Spleen (tissue), 11 donors: ENCODE results near the gene PHACTR1. TPM values are rescaled to one million over a fixed set of nuclear protein-coding genes. Genes with fewer than 3 reads are reported as not detected.
"Not testable (repeated sequence)": the region's sequence is repeated elsewhere in the genome, so short reads cannot be mapped to it uniquely, and the experiment has no call there.

Experiments used
- DNase-seq: peaks from one replicate; pipeline ENCODE4 v3.0.0-alpha.2; 2020
- H3K27ac ChIP-seq, 8 donors: fragments of 200-600 bp; sonication (generic) in 7 of 8; 1 replicate in 4 of 8; 2 replicates in 4 of 8; pipeline versions ENCODE4 v1.5.0 to v1.8.0; 2016 to 2021; ENCODE audit warnings: inconsistent platforms in 4 of 8, mild to moderate bottlenecking in 4 of 8, moderate library complexity in 1 of 8
- H3K27me3 ChIP-seq, 7 donors: fragments of 200-600 bp; sonication (generic) in 6 of 7; replicated peaks in 1 of 7; 1 replicate in 4 of 7; 2 replicates in 3 of 7; pipeline versions ENCODE4 v1.5.0 to v1.8.0; 2016 to 2021; ENCODE audit warnings: inconsistent platforms in 3 of 7, mild to moderate bottlenecking in 1 of 7
- H3K36me3 ChIP-seq, 6 donors: fragments of 200-600 bp; sonication (generic) in 5 of 6; 1 replicate in 4 of 6; 2 replicates in 2 of 6; pipeline versions ENCODE4 v1.5.0 to v1.8.0; 2016 to 2021; ENCODE audit warnings: inconsistent platforms in 2 of 6
- H3K4me1 ChIP-seq, 6 donors: fragments of 200-600 bp; sonication (generic) in 5 of 6; 1 replicate in 3 of 6; 2 replicates in 3 of 6; pipeline versions ENCODE4 v1.5.0 to v1.8.0; 2016 to 2021; ENCODE audit warnings: inconsistent platforms in 3 of 6
- H3K4me3 ChIP-seq, 8 donors: fragments of 200-600 bp; sonication (generic) in 7 of 8; 1 replicate in 4 of 8; 2 replicates in 4 of 8; pipeline versions ENCODE4 v1.5.0 to v1.8.0; 2016 to 2021; ENCODE audit warnings: inconsistent platforms in 4 of 8, mild to moderate bottlenecking in 4 of 8, moderate library complexity in 2 of 8
- H3K9me3 ChIP-seq, 8 donors: fragments of 200-600 bp; sonication (generic) in 7 of 8; 1 replicate in 4 of 8; 2 replicates in 4 of 8; pipeline versions ENCODE4 v1.5.0 to v1.8.0; 2016 to 2021; ENCODE audit warnings: inconsistent platforms in 4 of 8
- POLR2A ChIP-seq, 3 donors: fragments of 450-650 bp; IDR thresholded peaks; one replicate each; pipeline ENCODE4 v1.5.1; 2017; ENCODE audit warnings: antibody characterized with exemption in 3 of 3, mild to moderate bottlenecking in 1 of 3
- POLR2AphosphoS5 ChIP-seq, 3 donors: sonication (generic); formaldehyde crosslinking; IDR thresholded peaks; one replicate each; pipeline ENCODE4 v1.5.1; 2017; ENCODE audit warnings: antibody characterized with exemption in 3 of 3
- WGBS, 5 donors: extraction: QIAGEN DNeasy Blood & Tissue Kit in 3 of 5; methylation state at CpG; one replicate each; pipeline versions ENCODE4 v1.1.5 to v1.1.7; 2013 to 2018; 5-methylcytosine and 5-hydroxymethylcytosine counted together
- intact Hi-C: fragments of 100-400 bp; cut with DNase I; formaldehyde crosslinking; loops from one replicate; pipeline ENCODE4 v1.15.0; 2023; ENCODE audit warnings: low total_unique reads
- polyA plus RNA-seq, 3 donors: library from polyadenylated mRNA; stranded (reverse); fragments of 200-250 nt; gene quantifications; one replicate each; pipeline ENCODE4 v1.2.1, GENCODE V29; 2013
- total RNA-seq, 7 donors: library from RNA; depleted of rRNA in 3 of 7; stranded (reverse); fragments of >200 nt in 3 of 7; fragmentation: NEBNext Ultra II Directional in 4 of 7; extraction: Animal tissue kit (Norgen Biotek cat#: 25700) in 4 of 7; gene quantifications; one replicate each; pipeline versions ENCODE4 v1.1.0 to v1.2.1, GENCODE V29; 2016 to 2021
- TF ChIP-seq, protein P1 (sequence below), 11 experiments: fragments of 200-600 bp in 7 of 11; fragments of 450-650 bp in 4 of 11; sonication (generic) in 4 of 11; IDR thresholded peaks in 8 of 11; conservative IDR thresholded peaks in 3 of 11; 1 replicate in 7 of 11; 2 replicates in 4 of 11; pipeline versions ENCODE4 v1.4.0 to v1.8.0; 2016 to 2021; ENCODE audit warnings: antibody characterized with exemption in 11 of 11, inconsistent platforms in 4 of 11, mild to moderate bottlenecking in 1 of 11
- donor health status: healthy with polysubstance abuse.
- donor health status: DM: no; HTN: no; CAD: no; lungs with moderate emphysema.
- donor health status: DM: no; HTN: no; CAD: no.
- donor health status: Bipolar disorder and iron deficiency.
- donor health status: healthy.
- donor health status: DM: no; HTN: no; CAD: no.
- donor health status: DM: yes; HTN: yes; CAD: no.

The PHACTR1 gene
- total and polyA plus RNA-seq, 10 donors, result 8.5 to 45.3 (median 30.8) TPM

DNA sequence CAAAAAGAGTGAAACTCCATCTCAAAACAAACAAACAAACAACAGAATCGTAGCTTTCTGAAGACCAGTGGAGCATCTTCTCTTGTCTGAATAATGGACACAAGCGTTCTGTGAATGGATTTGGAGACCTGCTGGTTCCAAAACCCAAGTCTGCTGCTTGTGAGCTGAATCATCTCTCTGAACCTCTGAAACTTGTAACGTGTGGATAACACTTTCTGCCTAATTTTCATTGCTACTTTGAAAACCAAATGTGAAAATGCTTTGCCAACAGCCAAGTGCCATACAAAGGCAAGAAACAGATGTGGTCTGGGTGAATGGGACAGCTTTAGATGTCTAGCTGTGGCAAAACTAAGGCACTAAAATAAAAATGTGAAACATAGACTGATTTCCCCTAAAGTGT, 44.3 kb downstream of the PHACTR1 start:
- intact Hi-C loops, result no loop called here
- Histone ChIP-seq H3K4me3 (no peak overlapping the region), H3K36me3 (no peaks in the 10 kb centered on the region), H3K27ac (no peak overlapping the region), H3K27me3 (peaks cover 0 to 39% (median 0%) of the 10 kb centered on the region in 7 donors), H3K4me1 (no peaks in the 10 kb centered on the region), H3K9me3 (no peaks in the 10 kb centered on the region)
- TF ChIP-seq, protein P1, sequence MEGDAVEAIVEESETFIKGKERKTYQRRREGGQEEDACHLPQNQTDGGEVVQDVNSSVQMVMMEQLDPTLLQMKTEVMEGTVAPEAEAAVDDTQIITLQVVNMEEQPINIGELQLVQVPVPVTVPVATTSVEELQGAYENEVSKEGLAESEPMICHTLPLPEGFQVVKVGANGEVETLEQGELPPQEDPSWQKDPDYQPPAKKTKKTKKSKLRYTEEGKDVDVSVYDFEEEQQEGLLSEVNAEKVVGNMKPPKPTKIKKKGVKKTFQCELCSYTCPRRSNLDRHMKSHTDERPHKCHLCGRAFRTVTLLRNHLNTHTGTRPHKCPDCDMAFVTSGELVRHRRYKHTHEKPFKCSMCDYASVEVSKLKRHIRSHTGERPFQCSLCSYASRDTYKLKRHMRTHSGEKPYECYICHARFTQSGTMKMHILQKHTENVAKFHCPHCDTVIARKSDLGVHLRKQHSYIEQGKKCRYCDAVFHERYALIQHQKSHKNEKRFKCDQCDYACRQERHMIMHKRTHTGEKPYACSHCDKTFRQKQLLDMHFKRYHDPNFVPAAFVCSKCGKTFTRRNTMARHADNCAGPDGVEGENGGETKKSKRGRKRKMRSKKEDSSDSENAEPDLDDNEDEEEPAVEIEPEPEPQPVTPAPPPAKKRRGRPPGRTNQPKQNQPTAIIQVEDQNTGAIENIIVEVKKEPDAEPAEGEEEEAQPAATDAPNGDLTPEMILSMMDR (IDR thresholded peaks at IDR 0.05 in 8 of 11, conservative IDR thresholded peaks at IDR 0.05 in 3 of 11), result no peak
- TF ChIP-seq POLR2AphosphoS5 (IDR thresholded peaks at IDR 0.05), result no peak
- TF ChIP-seq POLR2A (IDR thresholded peaks at IDR 0.05), result no peak
- WGBS, 5 donors, result 60 to 82% (median 75%) methylated on average over 3 of the region's 3 CpGs
- DNase-seq, result no peak

DNA sequence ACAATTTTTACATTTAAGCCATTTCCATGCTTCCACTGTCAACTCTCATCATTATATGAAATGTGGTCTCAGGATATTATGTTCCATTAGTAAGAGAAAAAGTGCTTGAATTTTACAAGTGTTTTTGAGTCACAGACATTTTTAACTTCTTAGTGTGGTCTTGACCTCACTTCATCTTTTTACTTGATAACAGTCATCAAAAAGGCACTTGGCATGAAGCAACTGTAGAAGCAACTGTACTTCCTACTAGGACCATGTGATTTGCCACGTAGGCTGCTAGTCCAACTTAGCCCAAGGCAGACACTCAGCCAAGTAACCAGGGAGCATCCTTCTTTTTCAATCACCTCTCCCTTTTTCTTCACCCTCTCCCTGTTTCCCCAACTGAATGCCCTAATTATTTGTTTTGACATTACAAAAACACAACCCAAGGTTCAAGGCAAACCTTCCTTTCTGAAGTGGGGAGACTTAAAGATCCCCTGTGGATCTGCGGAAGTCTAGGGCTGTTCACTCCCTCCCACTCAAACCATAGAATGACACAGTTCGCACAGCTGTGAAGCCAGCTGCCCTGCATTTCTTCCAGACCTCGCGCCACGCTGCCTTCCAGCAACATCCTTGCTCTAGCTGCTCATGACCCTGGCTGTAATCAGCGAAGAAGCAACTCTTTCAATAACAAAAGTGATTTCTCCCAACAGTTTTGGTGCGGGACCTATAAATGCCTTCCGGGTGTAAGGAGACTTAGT, 45.0 kb downstream of the PHACTR1 start:
- no peak overlapping the region for H3K4me3 ChIP-seq
- intact Hi-C loops, result no loop called here
- no peak for DNase-seq
- no peaks in the 10 kb centered on the region for H3K4me1 ChIP-seq
- H3K36me3 ChIP-seq, result no peaks in the 10 kb centered on the region
- no peaks in the 10 kb centered on the region for H3K9me3 ChIP-seq
- H3K27ac ChIP-seq, result no peak overlapping the region
- peaks cover 0 to 33% (median 0%) of the 10 kb centered on the region in 7 donors for H3K27me3 ChIP-seq
- whole genome bisulfite sequencing, 5 donors, result 68 to 76% (median 74%) methylated on average over 9 of the region's 9 CpGs
- TF ChIP-seq, protein P1 (IDR thresholded peaks at IDR 0.05 in 8 of 11, conservative IDR thresholded peaks at IDR 0.05 in 3 of 11), result no peak
- TF ChIP-seq POLR2AphosphoS5 (IDR thresholded peaks at IDR 0.05) (no peak), POLR2A (IDR thresholded peaks at IDR 0.05) (no peak)

DNA sequence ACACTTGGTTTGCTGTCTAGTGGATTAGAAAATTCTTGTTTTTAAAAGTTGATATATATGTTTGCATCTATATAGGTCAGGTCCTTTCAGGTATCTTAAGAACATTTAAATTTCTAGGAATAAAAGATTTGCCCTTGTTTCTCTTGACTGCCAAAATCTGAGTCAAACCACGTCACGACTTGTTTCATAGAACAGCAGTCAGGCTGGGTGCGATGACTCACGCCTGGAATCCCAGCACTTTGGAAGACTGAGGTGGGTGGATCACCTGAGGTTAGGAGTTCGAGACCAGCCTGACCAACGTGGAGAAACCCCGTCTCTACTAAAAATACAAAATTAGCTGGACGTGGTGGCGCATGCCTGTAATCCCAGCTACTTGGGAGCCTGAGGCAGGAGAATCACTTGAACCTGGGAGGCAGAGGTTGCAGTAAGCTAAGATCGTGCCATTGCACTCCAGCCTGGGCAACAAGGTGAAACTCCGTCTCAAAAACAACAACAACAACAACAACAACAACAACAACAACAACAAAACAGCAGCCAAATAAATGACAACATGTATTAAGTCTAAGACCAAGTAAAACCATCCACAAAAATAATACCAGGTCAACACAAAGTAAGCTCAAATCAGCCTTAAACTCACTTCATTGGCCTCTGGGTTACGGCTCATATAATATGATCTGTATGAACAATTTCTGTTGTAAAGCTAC, 46.3 kb downstream of the PHACTR1 start:
- intact Hi-C loops, H3K4me1 ChIP-seq, H3K36me3 ChIP-seq, H3K9me3 ChIP-seq, DNase-seq, H3K27ac ChIP-seq, H3K4me3 ChIP-seq: not testable (repeated sequence)
- peaks cover 0 to 29% (median 0%) of the 10 kb centered on the region in 7 donors for H3K27me3 ChIP-seq
- 85 to 92% (median 89%) methylated on average over 12 of the region's 12 CpGs for WGBS, 5 donors

DNA sequence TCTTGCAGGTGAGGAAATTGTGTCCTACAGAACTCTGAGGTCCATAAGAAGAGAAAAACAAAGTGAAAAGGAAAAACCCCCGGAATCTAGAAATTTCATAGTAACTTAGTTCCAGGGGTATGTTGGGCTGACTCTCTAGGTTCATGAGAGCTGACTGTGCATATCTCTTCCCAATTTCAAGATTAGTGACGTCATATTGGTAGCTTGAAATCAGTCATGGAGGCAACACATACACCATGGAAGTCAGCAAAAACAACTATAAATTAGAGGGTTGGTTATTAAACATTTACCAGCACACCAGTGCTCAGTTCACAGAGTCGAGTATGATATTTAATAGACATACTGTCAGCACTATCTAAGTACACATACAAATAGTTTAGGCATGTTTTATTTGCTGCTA, 49.8 kb downstream of the PHACTR1 start:
- Histone ChIP-seq H3K4me1 (no peaks in the 10 kb centered on the region), H3K4me3 (no peak overlapping the region), H3K36me3 (no peaks in the 10 kb centered on the region), H3K9me3 (no peaks in the 10 kb centered on the region), H3K27me3 (peaks cover 0 to 32% (median 0%) of the 10 kb centered on the region in 7 donors), H3K27ac (no peak overlapping the region)
- TF ChIP-seq, protein P1 (IDR thresholded peaks at IDR 0.05 in 8 of 11, conservative IDR thresholded peaks at IDR 0.05 in 3 of 11), result no peak
- TF ChIP-seq POLR2AphosphoS5 (IDR thresholded peaks at IDR 0.05) (no peak), POLR2A (IDR thresholded peaks at IDR 0.05) (no peak)
- no peak for DNase-seq
- WGBS, 5 donors, result 76 to 82% (median 79%) methylated on average over 3 of the region's 3 CpGs
- intact Hi-C loops, result no loop called here
